SK-N-SH (cell line): ENCODE data around the gene GPT2. TPM values are rescaled to one million over a fixed set of nuclear protein-coding genes. Genes with fewer than 3 reads are reported as not detected.

Experiments
- polyA plus RNA-seq, 3 experiments: library from polyadenylated mRNA; depleted of rRNA; stranded (reverse); fragments of >200 nt; gene quantifications; 2 replicates each; pipeline ENCODE4 v1.2.3, GENCODE V29; 2012
- small RNA-seq, 7 experiments: library from RNA; depleted of rRNA; stranded (forward); fragments of <200 nt; gene quantifications; one replicate each; pipeline ENCODE3, GENCODE V24; 2012

The GPT2 gene
- polyA plus RNA-seq, 1 of the 3 experiments (the other 2 are of a cell fraction), result 19.9 TPM

Small RNA genes within 50 kb of the gene (small RNA-seq; reads per million reads assigned to genes)
- 0 to 0.10 (median 0) reads per million in 7 experiments for gene AC007225.2

Other genes with a start within 250 kb of the GPT2 start
- 17.5 and 22.3 TPM in 2 replicates for gene VPS35, start 195.2 kb upstream of the GPT2 start, polyA plus RNA-seq (2012; rRNA removed)
- 17.4 and 20.2 TPM in 2 replicates for gene ORC6, start 194.7 kb upstream of the GPT2 start, polyA plus RNA-seq (2012; rRNA removed)
- gene MYLK3, start 136.0 kb upstream of the GPT2 start, polyA plus RNA-seq (2012; rRNA removed), result 0.05 and 0.15 TPM in 2 replicates
- 3.5 TPM in 2 replicates for gene C16orf87, start 53.2 kb upstream of the GPT2 start, polyA plus RNA-seq (2012; rRNA removed)
- 9.7 and 12.8 TPM in 2 replicates for gene DNAJA2, start 89.3 kb downstream of the GPT2 start, polyA plus RNA-seq (2012; rRNA removed)